Mucosa of rectum (tissue), 2 donors: Measurements from ENCODE around the gene FAT4.

Experiments used
- H3K27ac ChIP-seq, 2 donors: one replicate each; pipeline ENCODE4 v1.7.0; 2013; ENCODE audit warnings: inconsistent platforms in 2 of 2, low read depth in 2 of 2, low read length in 2 of 2
- H3K27me3 ChIP-seq, 2 donors: one replicate each; pipeline ENCODE4 v1.7.0; 2013; ENCODE audit warnings: low read length in 2 of 2; ENCODE audit not compliant: control insufficient read depth in 2 of 2, insufficient read depth in 2 of 2
- H3K36me3 ChIP-seq, 2 donors: one replicate each; pipeline ENCODE4 v1.7.0; 2013; ENCODE audit warnings: low read length in 2 of 2; ENCODE audit not compliant: control insufficient read depth in 2 of 2, insufficient read depth in 2 of 2
- H3K4me1 ChIP-seq, 2 donors: one replicate each; pipeline ENCODE4 v1.7.0; 2013; ENCODE audit warnings: low read length in 2 of 2, mild to moderate bottlenecking in 1 of 2; ENCODE audit not compliant: control insufficient read depth in 2 of 2, insufficient read depth in 2 of 2
- H3K4me3 ChIP-seq, 2 donors: one replicate each; pipeline ENCODE4 v1.7.0; 2013; ENCODE audit warnings: low read length in 2 of 2
- H3K9ac ChIP-seq, 2 donors: one replicate each; pipeline ENCODE4 v1.7.0; 2013; ENCODE audit warnings: low read length in 2 of 2, low read depth in 1 of 2, mild to moderate bottlenecking in 1 of 2
- H3K9me3 ChIP-seq, 2 donors: one replicate each; pipeline ENCODE4 v1.7.0; 2013; ENCODE audit warnings: low read length in 2 of 2; ENCODE audit not compliant: control insufficient read depth in 2 of 2
- donor health status: healthy.
- donor health status: Normal muscosa, but diverticular disease.

Gene FAT4

DNA sequence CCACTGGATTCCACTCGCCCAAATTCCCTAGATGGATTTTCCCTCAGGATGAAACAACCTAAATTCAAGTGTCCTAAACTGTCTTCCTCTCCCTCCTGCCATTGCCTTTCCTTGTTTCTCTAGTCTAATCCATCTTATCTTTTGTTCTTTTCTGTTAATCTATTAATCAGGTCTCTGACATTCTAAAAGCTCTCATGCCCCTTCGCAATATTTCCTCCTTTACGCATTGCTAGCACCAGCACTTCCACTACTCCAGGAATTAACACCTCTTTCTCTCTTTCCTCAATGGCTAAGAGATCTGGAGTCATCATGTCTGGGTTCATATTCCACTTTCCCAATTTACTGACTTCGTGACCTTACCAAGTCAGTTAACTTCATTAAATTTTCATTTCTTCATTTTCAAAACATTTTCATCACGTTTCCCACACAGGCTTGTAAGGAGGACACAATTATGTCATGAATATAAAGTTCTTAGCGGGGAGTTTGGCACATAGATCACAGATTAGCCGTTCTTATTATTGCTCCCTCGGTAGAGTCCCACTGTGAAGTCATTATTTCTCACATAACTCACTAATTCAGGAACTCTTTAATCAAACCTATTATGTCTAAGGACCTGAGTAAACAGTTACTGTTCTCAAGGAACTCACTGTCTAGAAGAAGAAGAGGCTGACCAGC, 45.3 kb downstream of the FAT4 start:
- H3K9ac ChIP-seq = no peak overlapping the region
- no peaks in the 10 kb centered on the region for H3K4me1 ChIP-seq
- no peak overlapping the region for H3K27ac ChIP-seq
- H3K27me3 ChIP-seq = no peaks in the 10 kb centered on the region
- no peaks in the 10 kb centered on the region for H3K9me3 ChIP-seq
- no peaks in the 10 kb centered on the region for H3K36me3 ChIP-seq
- H3K4me3 ChIP-seq = no peak overlapping the region

DNA sequence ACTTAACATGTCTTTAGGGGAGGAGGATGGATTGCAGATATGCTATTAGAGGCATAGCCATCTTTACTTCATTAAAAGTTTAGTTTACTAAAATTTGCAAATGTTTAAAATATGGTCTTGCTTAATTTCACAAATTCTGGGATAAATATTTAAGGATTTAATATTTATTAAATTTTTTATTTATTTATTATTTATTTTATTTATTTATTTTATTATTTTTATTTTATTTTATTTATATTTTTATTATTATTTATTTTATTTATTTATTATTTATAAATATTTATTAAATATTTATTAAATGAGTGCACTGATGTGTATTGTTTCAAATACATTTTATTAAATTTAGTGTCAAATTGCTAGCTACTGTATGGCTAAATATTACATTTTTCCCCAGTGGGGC, 46.0 kb downstream of the FAT4 start:
- H3K36me3 ChIP-seq = no peaks in the 10 kb centered on the region
- no peaks in the 10 kb centered on the region for H3K9me3 ChIP-seq
- H3K4me1 ChIP-seq = no peaks in the 10 kb centered on the region
- H3K27ac ChIP-seq = no peak overlapping the region
- H3K9ac ChIP-seq = no peak overlapping the region
- no peaks in the 10 kb centered on the region for H3K27me3 ChIP-seq
- no peak overlapping the region for H3K4me3 ChIP-seq
